ENCODE results near the gene ATP11A. TPM values are rescaled to one million over a fixed set of nuclear protein-coding genes. Genes with fewer than 3 reads are reported as not detected.

ATP11A gene
- total and polyA plus RNA-seq, 10 of the 15 experiments (the other 5 are each of a cell fraction or from before 2014, with no cell fraction given), result 1.4 to 69.6 (median 14.4) TPM

- no peak for TF ChIP-seq DPF2 (IDR thresholded peaks at IDR 0.05)
Observed at GRCh38 chr13:112819816-112820215, 130.0 kb downstream of the ATP11A start (continued).

GRCh38 chr13:112820318-112820717 lies 130.5 kb downstream of the ATP11A start:
- H3K4me1 ChIP-seq (ENCODE audit: control insufficient read depth, insufficient read depth, low read length), result no peaks in the 10 kb centered on the region
- peaks cover 13 to 32% of the 10 kb centered on the region in 2 experiments; a peak in 3 of 4 replicates for H3K36me3 ChIP-seq (ENCODE audit: control insufficient read depth in 2 of 2, insufficient read depth in 2 of 2, low read length in 1 of 2)
- no TSS peak for BruUV-seq (replicated peaks)
- no peak for FAIRE-seq
- no peaks in the 10 kb centered on the region for H3K9me3 ChIP-seq (replicated peaks; ENCODE audit: control insufficient read depth, insufficient read depth, low read length)
- DNase-seq (ENCODE audit: low read depth, low spot score), result no peak
- H2AFZ ChIP-seq (ENCODE audit: control insufficient read depth, low read depth, low read length), result no peak overlapping the region
- H3K4me2 ChIP-seq (ENCODE audit: control insufficient read depth, insufficient read depth), result no peak overlapping the region
- CTCF ChIA-PET, result no interaction called here
- SMC1A ChIA-PET (ENCODE audit: uncharacterized antibody, unreplicated experiment), result interaction anchor here (0.9 kb wide), 1 partner anchor 10 kb away, joined by 3 read pairs; no protein-coding TSS in a partner anchor
- H3K79me2 ChIP-seq (ENCODE audit: control insufficient read depth, insufficient read depth, low read length), result no peaks in the 10 kb centered on the region
- H3K27me3 ChIP-seq (replicated peaks in 1 of 2; ENCODE audit: control insufficient read depth in 2 of 2, insufficient read depth in 2 of 2, low read length in 1 of 2), result no peaks in the 10 kb centered on the region
- in situ Hi-C loops (cut with MboI) (no loop called here), intact Hi-C loops (cut with micrococcal nuclease; ENCODE audit: unreplicated experiment) (no loop called here)
- H3K4me3 ChIP-seq, result no peak overlapping the region
- POLR2A ChIA-PET, result no interaction called here
- TF ChIP-seq SUZ12 (IDR thresholded peaks at IDR 0.05; ENCODE audit: unreplicated experiment), result no peak
- no peak for TF ChIP-seq ZZZ3 (IDR thresholded peaks at IDR 0.05; ENCODE audit: control insufficient read depth, insufficient read length, low read depth)
- TF ChIP-seq, protein P1, sequence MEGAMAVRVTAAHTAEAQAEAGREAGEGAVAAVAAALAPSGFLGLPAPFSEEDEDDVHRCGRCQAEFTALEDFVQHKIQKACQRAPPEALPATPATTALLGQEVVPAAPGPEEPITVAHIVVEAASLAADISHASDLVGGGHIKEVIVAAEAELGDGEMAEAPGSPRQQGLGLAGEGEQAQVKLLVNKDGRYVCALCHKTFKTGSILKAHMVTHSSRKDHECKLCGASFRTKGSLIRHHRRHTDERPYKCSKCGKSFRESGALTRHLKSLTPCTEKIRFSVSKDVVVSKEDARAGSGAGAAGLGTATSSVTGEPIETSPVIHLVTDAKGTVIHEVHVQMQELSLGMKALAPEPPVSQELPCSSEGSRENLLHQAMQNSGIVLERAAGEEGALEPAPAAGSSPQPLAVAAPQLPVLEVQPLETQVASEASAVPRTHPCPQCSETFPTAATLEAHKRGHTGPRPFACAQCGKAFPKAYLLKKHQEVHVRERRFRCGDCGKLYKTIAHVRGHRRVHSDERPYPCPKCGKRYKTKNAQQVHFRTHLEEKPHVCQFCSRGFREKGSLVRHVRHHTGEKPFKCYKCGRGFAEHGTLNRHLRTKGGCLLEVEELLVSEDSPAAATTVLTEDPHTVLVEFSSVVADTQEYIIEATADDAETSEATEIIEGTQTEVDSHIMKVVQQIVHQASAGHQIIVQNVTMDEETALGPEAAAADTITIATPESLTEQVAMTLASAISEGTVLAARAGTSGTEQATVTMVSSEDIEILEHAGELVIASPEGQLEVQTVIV (IDR thresholded peaks at IDR 0.05; ENCODE audit: borderline replicate concordance, partially characterized antibody), result no peak
- TF ChIP-seq PAX8 (IDR thresholded peaks at IDR 0.05), result no peak
- H3K9ac ChIP-seq (ENCODE audit: control insufficient read depth, insufficient read depth, low read length), result no peak overlapping the region
- H3K27ac ChIP-seq (ENCODE audit: control insufficient read depth, insufficient read depth), result no peak overlapping the region
- H4K20me1 ChIP-seq (ENCODE audit: control insufficient read depth, insufficient read depth), result no peaks in the 10 kb centered on the region
- WGBS (ENCODE audit: insufficient coverage, insufficient replicate concordance, low lambda C conversion rate, missing lambda C conversion rate), result 92% methylated on average over 11 of the region's 11 CpGs
- RAD21 ChIA-PET (ENCODE audit: unreplicated experiment), result no interaction called here
- ATAC-seq, result no peak

Measured in GM12878 (cell line).